ENCODE results near the gene NKAIN1. TPM values are rescaled to one million over a fixed set of nuclear protein-coding genes. Genes with fewer than 3 reads are reported as not detected.
"Not testable (repeated sequence)": the region's sequence is repeated elsewhere in the genome, so short reads cannot be mapped to it uniquely, and the experiment has no call there.

NKAIN1 gene
- total RNA-seq, 8 experiments from 2014 or later = 0.46 to 88.7 (median 39.7) TPM

- in situ Hi-C loops (cut with MboI; ENCODE audit: low pct_unique_long_range_greater_than_20kb in 2 of 9, low sequenced_read_pairs in 9 of 9, unreplicated experiment in 9 of 9) = no loop called here
- WGBS, 10 experiments = 62 to 89% (median 73%) methylated on average over 4 to 10 of the region's 10 CpGs
- ATAC-seq (replicated peaks in 6 of 8) = no peak
- H3K27ac ChIP-seq = no peak overlapping the region
- no peak overlapping the region for H3K4me3 ChIP-seq
- peaks cover 30 to 38% of the 10 kb centered on the region in 2 donors for H3K4me1 ChIP-seq (replicated peaks in 1 of 2)
Observed at GRCh38 chr1:31203215-31203614, 36.5 kb downstream of the NKAIN1 start.

- 29 to 67% (median 40%) methylated on average over 1 to 4 of the region's 5 CpGs; no CpG with 5 or more reads in 5 of the 10 experiments for WGBS, 10 experiments
- in situ Hi-C loops (cut with MboI; ENCODE audit: low pct_unique_long_range_greater_than_20kb in 2 of 9, low sequenced_read_pairs in 9 of 9, unreplicated experiment in 9 of 9) = no loop called here
- Histone ChIP-seq H3K27ac (peak overlapping the region; percentile 47 to 62), H3K4me3 (no peak overlapping the region), H3K4me1 (replicated peaks in 1 of 2) (peaks cover 33 to 39% of the 10 kb centered on the region in 2 donors)
- peak in 6 of 8 experiments; percentile 83 to 91 (median 90) for ATAC-seq (replicated peaks in 6 of 8)
Observed at GRCh38 chr1:31201931-31202360, 37.7 kb downstream of the NKAIN1 start.

- Histone ChIP-seq H3K27ac (peak overlapping the region in 1 of 2 donors; percentile 4), H3K4me1 (replicated peaks in 1 of 2) (peaks cover 33 to 39% of the 10 kb centered on the region in 2 donors), H3K4me3 (no peak overlapping the region)
- 20 to 94% (median 70%) methylated on average over 2 to 18 of the region's 22 CpGs; no CpG with 5 or more reads in 2 of the 10 experiments for WGBS, 10 experiments
- peak in 1 of 8 experiments; percentile 2 for ATAC-seq (replicated peaks in 6 of 8)
- in situ Hi-C loops (cut with MboI; ENCODE audit: low pct_unique_long_range_greater_than_20kb in 2 of 9, low sequenced_read_pairs in 9 of 9, unreplicated experiment in 9 of 9) = loop anchor here in 4 of 9 experiments (25.0 kb wide), 3 partner anchors 137 to 362 kb away; partner anchors contain the start of gene SERINC2 (in 3 of the 4)
Observed at GRCh38 chr1:31199949-31200348, 39.7 kb downstream of the NKAIN1 start.

GRCh38 chr1:31199236-31199790, 40.4 kb downstream of the NKAIN1 start:
- WGBS, 10 experiments = 48 to 84% (median 68%) methylated on average over 1 to 7 of the region's 8 CpGs; no CpG with 5 or more reads in 3 of the 10 experiments
- Histone ChIP-seq H3K4me1 (replicated peaks in 1 of 2) (peaks cover 34 to 39% of the 10 kb centered on the region in 2 donors), H3K4me3 (no peak overlapping the region), H3K27ac (peak overlapping the region; percentile 4 to 76)
- ATAC-seq (replicated peaks in 6 of 8) = no peak
- in situ Hi-C loops (cut with MboI; ENCODE audit: low pct_unique_long_range_greater_than_20kb in 2 of 9, low sequenced_read_pairs in 9 of 9, unreplicated experiment in 9 of 9) = loop anchor here in 4 of 9 experiments (25.0 kb wide), 3 partner anchors 138 to 363 kb away; partner anchors contain the start of gene SERINC2 (in 3 of the 4)

GRCh38 chr1:31198600-31198999, 41.1 kb downstream of the NKAIN1 start:
- Histone ChIP-seq H3K27ac (peak overlapping the region; percentile 55 to 76), H3K4me3 (no peak overlapping the region), H3K4me1 (replicated peaks in 1 of 2) (peaks cover 39 to 46% of the 10 kb centered on the region in 2 donors)
- ATAC-seq (replicated peaks in 6 of 8) = peak in 5 of 8 experiments; percentile 37 to 58 (median 43)
- WGBS, 10 experiments = 0 to 80% (median 25%) methylated on average over 1 to 2 of the region's 7 CpGs; no CpG with 5 or more reads in 6 of the 10 experiments
- in situ Hi-C loops (cut with MboI; ENCODE audit: low pct_unique_long_range_greater_than_20kb in 2 of 9, low sequenced_read_pairs in 9 of 9, unreplicated experiment in 9 of 9) = loop anchor here in 4 of 9 experiments (25.0 kb wide), 3 partner anchors 139 to 364 kb away; partner anchors contain the start of gene SERINC2 (in 3 of the 4)

- no peak overlapping the region for H3K4me3 ChIP-seq
- H3K27ac ChIP-seq = peak overlapping the region; percentile 55 to 76
- 40 to 100% (median 86%) methylated on average over 1 to 5 of the region's 7 CpGs; no CpG with 5 or more reads in 4 of the 10 experiments for WGBS, 10 experiments
- no peak for ATAC-seq (replicated peaks in 6 of 8)
- in situ Hi-C loops (cut with MboI; ENCODE audit: low pct_unique_long_range_greater_than_20kb in 2 of 9, low sequenced_read_pairs in 9 of 9, unreplicated experiment in 9 of 9) = loop anchor here in 4 of 9 experiments (25.0 kb wide), 3 partner anchors 139 to 364 kb away; partner anchors contain the start of gene SERINC2 (in 3 of the 4)
- H3K4me1 ChIP-seq (replicated peaks in 1 of 2) = peaks cover 39 to 45% of the 10 kb centered on the region in 2 donors
Observed at GRCh38 chr1:31198150-31198549, 41.5 kb downstream of the NKAIN1 start.

- H3K4me3 ChIP-seq = no peak overlapping the region
- no peak for ATAC-seq (replicated peaks in 6 of 8)
- in situ Hi-C loops (cut with MboI; ENCODE audit: low pct_unique_long_range_greater_than_20kb in 2 of 9, low sequenced_read_pairs in 9 of 9, unreplicated experiment in 9 of 9) = loop anchor here in 4 of 9 experiments (25.0 kb wide), 3 partner anchors 141 to 366 kb away; partner anchors contain the start of gene SERINC2 (in 3 of the 4)
- 0 to 100% (median 90%) methylated on average over 1 to 2 of the region's 2 CpGs; no CpG with 5 or more reads in 1 of the 10 experiments for WGBS, 10 experiments
- no peak overlapping the region for H3K27ac ChIP-seq
- peaks cover 33 to 37% of the 10 kb centered on the region in 2 donors for H3K4me1 ChIP-seq (replicated peaks in 1 of 2)
Observed at GRCh38 chr1:31196685-31197084, 43.0 kb downstream of the NKAIN1 start.

GRCh38 chr1:31195267-31195666, 44.4 kb downstream of the NKAIN1 start:
- in situ Hi-C loops (cut with MboI; ENCODE audit: low pct_unique_long_range_greater_than_20kb in 2 of 9, low sequenced_read_pairs in 9 of 9, unreplicated experiment in 9 of 9) = loop anchor here in 4 of 9 experiments (25.0 kb wide), 3 partner anchors 142 to 367 kb away; partner anchors contain the start of gene SERINC2 (in 3 of the 4)
- H3K4me3 ChIP-seq; H3K27ac ChIP-seq; ATAC-seq (replicated peaks in 6 of 8): not testable (repeated sequence)
- peaks cover 28 to 31% of the 10 kb centered on the region in 2 donors for H3K4me1 ChIP-seq (replicated peaks in 1 of 2)
- 38 to 100% (median 81%) methylated on average over 2 to 10 of the region's 10 CpGs; no CpG with 5 or more reads in 2 of the 10 experiments for WGBS, 10 experiments

GRCh38 chr1:31193729-31194128, 46.0 kb downstream of the NKAIN1 start:
- Histone ChIP-seq H3K4me3 (no peak overlapping the region), H3K4me1 (replicated peaks in 1 of 2) (peaks cover 14 to 15% of the 10 kb centered on the region in 2 donors), H3K27ac (peak overlapping the region in 1 of 2 donors; percentile 21)
- in situ Hi-C loops (cut with MboI; ENCODE audit: low pct_unique_long_range_greater_than_20kb in 2 of 9, low sequenced_read_pairs in 9 of 9, unreplicated experiment in 9 of 9) = loop anchor here in 4 of 9 experiments (25.0 kb wide), 3 partner anchors 144 to 369 kb away; partner anchors contain the start of gene SERINC2 (in 3 of the 4)
- 38 to 100% (median 61%) methylated on average over 1 to 5 of the region's 5 CpGs; no CpG with 5 or more reads in 1 of the 10 experiments for WGBS, 10 experiments
- ATAC-seq (replicated peaks in 6 of 8) = peak in 4 of 8 experiments; percentile 28 to 65 (median 44)

GRCh38 chr1:31191281-31191680, 48.4 kb downstream of the NKAIN1 start:
- no peak overlapping the region for H3K4me3 ChIP-seq
- in situ Hi-C loops (cut with MboI; ENCODE audit: low pct_unique_long_range_greater_than_20kb in 2 of 9, low sequenced_read_pairs in 9 of 9, unreplicated experiment in 9 of 9) = loop anchor here in 4 of 9 experiments (25.0 kb wide), 3 partner anchors 146 to 371 kb away; partner anchors contain the start of gene SERINC2 (in 3 of the 4)
- no peak overlapping the region for H3K27ac ChIP-seq
- no peak for ATAC-seq (replicated peaks in 6 of 8)
- WGBS, 10 experiments = 33 to 100% (median 100%) methylated on average over 1 of the region's 1 CpG; no CpG with 5 or more reads in 4 of the 10 experiments
- H3K4me1 ChIP-seq (replicated peaks in 1 of 2) = peaks cover 6 to 9% of the 10 kb centered on the region in 2 donors

- peaks cover 6 to 9% of the 10 kb centered on the region in 2 donors for H3K4me1 ChIP-seq (replicated peaks in 1 of 2)
- 67 to 100% (median 90%) methylated on average over 1 to 4 of the region's 4 CpGs; no CpG with 5 or more reads in 4 of the 10 experiments for WGBS, 10 experiments
- in situ Hi-C loops (cut with MboI; ENCODE audit: low pct_unique_long_range_greater_than_20kb in 2 of 9, low sequenced_read_pairs in 9 of 9, unreplicated experiment in 9 of 9) = loop anchor here in 4 of 9 experiments (25.0 kb wide), 3 partner anchors 147 to 372 kb away; partner anchors contain the start of gene SERINC2 (in 3 of the 4)
- ATAC-seq (replicated peaks in 6 of 8) = no peak
- H3K27ac ChIP-seq = no peak overlapping the region
- H3K4me3 ChIP-seq = no peak overlapping the region
Observed at GRCh38 chr1:31189696-31190674, 49.7 kb downstream of the NKAIN1 start.
